Right cardiac atrium (tissue), 5 donors: ENCODE results near the gene NUP214. TPM values are rescaled to one million over a fixed set of nuclear protein-coding genes. Genes with fewer than 3 reads are reported as not detected.
"Not testable (repeated sequence)": the region's sequence is repeated elsewhere in the genome, so short reads cannot be mapped to it uniquely, and the experiment has no call there.

Experiments
- ATAC-seq, 2 donors: fragments of 200-7000 bp; cut with Tn5 transposase; one replicate each; pipeline versions ENCODE4 v1.8.0 to v1.9.1; 2020; ENCODE audit warnings: moderate library complexity in 2 of 2, mild to moderate bottlenecking in 1 of 2
- DNase-seq, 3 donors: peaks; one replicate each; pipeline ENCODE4 v3.0.0-alpha.2; 2020
- H3K27ac ChIP-seq: one replicate; pipeline ENCODE4 v1.5.1; 2013; ENCODE audit warnings: mild to moderate bottlenecking, low read length, control low read depth, moderate library complexity
- H3K27me3 ChIP-seq: one replicate; pipeline ENCODE4 v1.6.1; 2013; ENCODE audit not compliant: control insufficient read depth, insufficient read depth
- H3K4me1 ChIP-seq: one replicate; pipeline ENCODE4 v1.6.1; 2013; ENCODE audit warnings: low read length; ENCODE audit not compliant: control insufficient read depth, insufficient read depth
- H3K4me3 ChIP-seq: one replicate; pipeline ENCODE4 v1.5.1; 2013; ENCODE audit warnings: low read length, control low read depth
- H3K9me3 ChIP-seq: one replicate; pipeline ENCODE4 v1.6.1; 2013; ENCODE audit warnings: low read length; ENCODE audit not compliant: control insufficient read depth
- WGBS: extraction: QIAGEN DNeasy Blood & Tissue Kit; methylation state at CpG from one replicate; pipeline ENCODE4 v1.1.7; 2013; 5-methylcytosine and 5-hydroxymethylcytosine counted together
- intact Hi-C, 4 donors: fragments of 100-400 bp; cut with DNase I; formaldehyde crosslinking; loops; one replicate each; pipeline versions ENCODE4 v1.11.0 to v1.14.0; 2022 to 2023
- polyA plus RNA-seq: library from polyadenylated mRNA; stranded (reverse); fragments of 200-250 nt; gene quantifications from one replicate; pipeline ENCODE4 v1.2.3, GENCODE V29; 2013
- total RNA-seq, 4 donors: library from RNA; stranded (reverse); fragmentation: NEBNext Ultra II Directional; extraction: Animal tissue kit (Norgen Biotek cat#: 25700); gene quantifications; one replicate each; pipeline ENCODE4 v1.2.1, GENCODE V29; 2021
- donor health status: healthy with polysubstance abuse.
- donor health status: DM: no; HTN: yes; CAD: no.
- donor health status: DM: no; HTN: no; CAD: no.
- donor health status: DM: no; HTN: yes; CAD: no; lungs with severe emphysema.
- donor health status: DM: yes; HTN: yes; CAD: no.

Gene NUP214
- total and polyA plus RNA-seq, 5 donors: 12.0 to 34.6 (median 27.5) TPM

DNA sequence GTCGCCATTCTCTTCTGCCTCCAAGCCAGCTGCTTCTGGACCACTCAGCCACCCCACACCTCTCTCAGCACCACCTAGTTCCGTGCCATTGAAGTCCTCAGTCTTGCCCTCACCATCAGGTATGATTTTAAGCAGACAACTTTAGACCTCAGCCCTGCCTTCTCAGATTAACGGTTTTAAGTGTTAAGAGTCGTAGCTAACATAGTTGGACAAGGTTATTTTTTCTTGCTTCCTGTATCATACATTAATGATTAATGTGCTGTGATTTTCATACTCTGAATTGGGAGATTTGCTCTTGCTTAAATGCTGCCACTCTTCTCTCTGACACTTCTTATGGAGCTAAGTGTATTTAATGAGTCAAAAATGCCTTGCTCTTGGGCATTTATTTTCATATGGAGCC is 20.8 kb downstream of the NUP214 start:
- DNase-seq (no peak), ATAC-seq (no peak)
- H3K9me3 ChIP-seq: no peaks in the 10 kb centered on the region
- H3K4me1 ChIP-seq: no peaks in the 10 kb centered on the region
- intact Hi-C loops: no loop called here
- H3K27me3 ChIP-seq: no peaks in the 10 kb centered on the region
- WGBS: 94% methylated on average over 4 of the region's 4 CpGs
- H3K4me3 ChIP-seq: no peak overlapping the region
- H3K27ac ChIP-seq: no peak overlapping the region

DNA sequence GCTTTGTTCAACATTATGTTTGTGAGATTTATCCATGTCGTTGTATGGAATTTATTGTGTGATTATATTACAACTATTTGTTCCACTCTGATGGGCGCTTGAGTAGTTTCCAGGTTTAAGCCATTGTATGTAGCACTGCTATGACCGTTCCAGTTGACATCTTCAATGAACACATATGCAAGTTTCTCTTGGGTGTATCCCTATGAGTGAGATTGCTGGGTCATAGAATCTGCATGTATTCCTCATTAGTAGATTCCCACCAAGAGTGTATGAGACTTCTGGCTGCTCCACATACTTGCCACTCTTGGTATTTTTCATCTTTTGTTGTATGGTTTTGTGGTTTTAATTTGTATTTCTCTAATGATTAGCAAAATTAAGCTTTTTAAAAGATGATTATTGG is 22.9 kb downstream of the NUP214 start:
- intact Hi-C loops: no loop called here
- no peak for DNase-seq
- no peak for ATAC-seq
- H3K27me3 ChIP-seq: no peaks in the 10 kb centered on the region
- no peaks in the 10 kb centered on the region for H3K9me3 ChIP-seq
- H3K27ac ChIP-seq: no peak overlapping the region
- no peak overlapping the region for H3K4me3 ChIP-seq
- WGBS: 93% methylated on average over 3 of the region's 3 CpGs
- no peaks in the 10 kb centered on the region for H3K4me1 ChIP-seq

DNA sequence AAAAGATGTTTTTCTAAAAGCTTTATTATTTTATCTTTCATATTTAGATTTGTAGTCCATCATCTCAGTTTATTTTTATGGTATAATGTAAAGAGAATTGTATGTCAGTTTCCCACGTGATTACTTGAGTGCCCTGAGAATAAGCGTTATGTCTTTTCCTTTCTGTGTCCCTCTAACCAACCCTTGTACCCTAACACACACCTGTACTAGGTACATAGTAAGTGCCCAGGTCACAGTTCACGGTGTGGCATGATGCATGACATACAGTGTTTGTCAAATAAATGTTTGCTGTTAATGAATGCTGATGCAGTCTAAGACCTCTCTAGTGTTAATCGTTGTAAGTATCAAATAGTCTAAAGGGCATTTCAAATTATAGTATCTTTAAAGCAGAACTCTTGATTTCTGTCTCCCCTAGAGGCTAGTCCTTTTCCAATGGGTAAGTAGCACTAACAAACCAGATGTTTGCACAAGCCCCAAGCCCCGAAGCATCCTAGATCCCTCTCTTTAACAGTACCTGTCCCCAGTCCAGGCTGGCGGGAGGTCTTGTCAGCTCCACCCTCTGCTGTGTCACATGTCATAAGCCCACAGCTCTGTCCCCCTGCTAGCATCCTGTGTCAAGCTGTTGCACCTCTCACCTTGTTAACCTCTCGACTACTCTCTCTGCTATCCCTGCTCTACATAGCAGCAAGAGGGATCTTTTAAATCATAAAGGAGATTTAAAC is 23.7 kb downstream of the NUP214 start:
- H3K27ac ChIP-seq: no peak overlapping the region
- H3K9me3 ChIP-seq: no peaks in the 10 kb centered on the region
- DNase-seq: no peak
- intact Hi-C loops: no loop called here
- ATAC-seq: no peak
- no peaks in the 10 kb centered on the region for H3K27me3 ChIP-seq
- 81% methylated on average over 7 of the region's 7 CpGs for WGBS
- no peak overlapping the region for H3K4me3 ChIP-seq
- no peaks in the 10 kb centered on the region for H3K4me1 ChIP-seq

DNA sequence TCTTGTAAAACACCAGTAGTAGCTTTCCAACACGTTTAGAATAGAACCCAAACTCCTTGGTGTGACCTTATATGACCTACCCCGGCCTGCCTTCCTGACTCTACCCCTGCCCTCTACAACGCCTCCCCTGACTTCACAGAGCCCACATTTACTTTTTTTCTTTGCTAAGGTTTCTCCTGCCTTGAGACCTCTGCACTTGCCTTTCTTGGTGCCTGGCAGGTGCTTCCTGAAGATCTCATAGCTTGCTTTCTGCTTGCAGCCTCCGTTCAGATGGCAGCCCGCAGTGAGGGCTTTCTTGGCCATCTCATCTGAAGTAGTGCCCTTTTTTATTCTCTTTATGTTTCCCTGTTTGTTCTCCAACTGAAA is 24.3 kb downstream of the NUP214 start:
- Histone ChIP-seq H3K9me3 (no peaks in the 10 kb centered on the region), H3K4me1 (no peaks in the 10 kb centered on the region), H3K27ac (no peak overlapping the region), H3K27me3 (no peaks in the 10 kb centered on the region), H3K4me3 (no peak overlapping the region)
- intact Hi-C loops: no loop called here
- WGBS: 70% methylated on average over 5 of the region's 5 CpGs
- ATAC-seq (no peak), DNase-seq (no peak)

DNA sequence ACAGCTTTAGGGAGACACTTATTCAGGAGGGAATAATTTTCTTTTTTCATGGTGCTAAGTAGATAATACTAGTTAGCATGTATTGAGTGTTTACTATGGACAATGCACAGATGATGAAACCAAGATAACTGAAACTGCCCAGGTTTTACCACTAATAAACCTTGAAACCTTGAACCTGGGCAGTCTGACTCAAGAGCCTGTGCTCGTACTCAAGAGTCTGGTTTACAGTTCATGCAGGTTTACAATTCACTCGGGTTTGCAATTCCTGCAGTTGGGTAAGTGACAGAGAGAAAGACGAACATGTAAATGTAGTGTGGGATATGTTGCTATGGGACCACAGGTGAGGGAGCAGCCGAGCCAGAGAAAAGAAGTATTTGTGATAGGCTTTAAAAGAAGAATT is 28.2 kb downstream of the NUP214 start:
- WGBS: 94% methylated on average over 4 of the region's 4 CpGs
- H3K4me1 ChIP-seq: no peaks in the 10 kb centered on the region
- intact Hi-C loops: no loop called here
- no peaks in the 10 kb centered on the region for H3K9me3 ChIP-seq
- H3K27ac ChIP-seq: no peak overlapping the region
- DNase-seq: no peak
- H3K4me3 ChIP-seq: no peak overlapping the region
- H3K27me3 ChIP-seq: no peaks in the 10 kb centered on the region
- ATAC-seq: no peak

DNA sequence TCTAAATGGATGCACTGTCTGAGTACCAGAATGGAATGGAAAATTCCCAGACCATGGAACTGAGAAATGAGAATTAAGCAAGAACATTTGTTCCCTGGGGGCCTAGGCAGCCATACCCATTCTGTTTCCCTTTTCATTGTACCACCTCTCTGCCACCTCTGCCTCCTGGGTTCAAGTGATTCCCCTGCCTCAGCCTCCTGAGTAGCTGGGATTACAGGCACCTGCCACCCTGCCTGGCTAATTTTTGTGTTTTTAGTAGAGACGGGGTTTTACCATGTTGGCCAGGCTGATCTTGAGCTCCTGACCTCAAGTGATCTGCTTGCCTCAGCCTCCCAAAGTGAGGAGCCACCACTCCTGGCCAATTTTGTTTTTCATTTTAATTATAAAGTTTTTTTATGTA is 33.3 kb downstream of the NUP214 start:
- intact Hi-C loops, H3K27me3 ChIP-seq, H3K4me3 ChIP-seq, DNase-seq, H3K27ac ChIP-seq, ATAC-seq, H3K4me1 ChIP-seq, H3K9me3 ChIP-seq: not testable (repeated sequence)
- 68% methylated on average over 1 of the region's 1 CpG for WGBS

DNA sequence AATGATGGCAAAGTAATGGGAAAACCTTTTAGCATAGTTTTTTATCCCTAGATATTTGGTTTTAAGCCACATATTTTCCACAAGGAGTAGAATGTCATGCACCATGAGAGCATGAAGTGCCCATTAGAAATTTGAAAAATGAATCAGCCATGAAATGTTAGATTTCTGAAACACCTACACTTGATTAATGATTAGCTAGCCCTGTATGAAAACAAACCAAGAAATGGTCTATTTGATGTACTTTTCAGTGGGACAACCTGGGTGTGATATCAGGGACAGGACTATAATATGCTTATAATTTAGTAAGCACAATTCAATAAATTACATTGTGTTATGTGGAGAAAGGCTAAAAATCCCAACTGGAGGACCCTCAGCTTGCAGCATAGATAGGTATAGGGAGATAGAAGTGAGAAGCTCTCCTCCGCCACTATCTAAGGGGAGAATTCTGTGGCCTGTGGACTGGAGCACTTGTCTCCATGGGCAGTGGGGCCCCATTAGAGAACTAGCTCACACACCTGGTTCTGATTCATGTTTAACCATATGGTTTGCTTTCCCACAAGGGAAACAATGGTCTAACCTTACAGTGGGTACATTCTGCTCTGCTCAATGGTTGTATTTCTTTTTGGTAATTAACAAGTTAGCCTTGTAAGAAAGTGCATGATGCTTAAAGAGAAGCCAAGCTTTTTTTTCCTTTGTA is 35.2 kb downstream of the NUP214 start:
- no peak overlapping the region for H3K4me3 ChIP-seq
- no peak overlapping the region for H3K27ac ChIP-seq
- intact Hi-C loops: no loop called here
- no peaks in the 10 kb centered on the region for H3K9me3 ChIP-seq
- no peak for DNase-seq
- no peaks in the 10 kb centered on the region for H3K27me3 ChIP-seq
- WGBS: 96% methylated on average over 1 of the region's 1 CpG
- no peaks in the 10 kb centered on the region for H3K4me1 ChIP-seq
- no peak for ATAC-seq

DNA sequence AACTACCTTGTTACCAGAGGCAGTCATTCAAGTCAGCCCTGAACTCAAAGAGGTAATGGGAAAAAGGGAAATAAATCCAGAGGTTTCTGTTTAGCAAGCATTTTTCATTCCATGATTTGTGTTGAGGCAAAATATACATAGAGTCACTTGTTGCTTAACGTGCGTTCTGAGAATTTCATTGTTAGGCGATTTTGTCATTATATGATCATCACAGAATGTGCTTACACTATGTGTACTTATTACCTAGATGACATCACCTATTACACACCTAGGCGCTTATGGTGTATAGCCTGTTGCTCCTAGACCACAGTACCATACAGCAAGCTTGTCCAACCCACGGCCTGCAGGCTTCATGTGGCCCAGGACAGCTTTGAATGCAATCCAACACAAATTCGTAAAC is 36.2 kb downstream of the NUP214 start:
- intact Hi-C loops: no loop called here
- ATAC-seq (no peak), DNase-seq (no peak)
- no peaks in the 10 kb centered on the region for H3K4me1 ChIP-seq
- no peaks in the 10 kb centered on the region for H3K9me3 ChIP-seq
- 91% methylated on average over 6 of the region's 6 CpGs for WGBS
- H3K27me3 ChIP-seq: no peaks in the 10 kb centered on the region
- H3K27ac ChIP-seq: no peak overlapping the region
- H3K4me3 ChIP-seq: no peak overlapping the region

DNA sequence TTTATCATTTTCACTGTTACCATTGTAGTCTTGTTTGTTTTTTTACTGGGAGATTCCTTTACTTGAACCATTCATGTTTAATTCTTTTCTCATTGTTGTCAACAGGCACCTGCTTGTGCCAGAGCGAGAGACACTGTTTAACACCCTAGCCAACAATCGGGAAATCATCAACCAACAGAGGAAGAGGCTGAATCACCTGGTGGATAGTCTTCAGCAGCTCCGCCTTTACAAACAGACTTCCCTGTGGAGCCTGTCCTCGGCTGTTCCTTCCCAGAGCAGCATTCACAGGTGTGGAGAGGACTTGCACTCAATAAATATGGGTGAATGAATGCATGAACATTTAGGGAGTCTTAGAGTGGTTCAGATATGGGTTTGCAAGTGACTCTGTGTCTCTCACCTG is 37.5 kb downstream of the NUP214 start:
- no peak overlapping the region for H3K4me3 ChIP-seq
- no peaks in the 10 kb centered on the region for H3K27me3 ChIP-seq
- H3K9me3 ChIP-seq: no peaks in the 10 kb centered on the region
- no peaks in the 10 kb centered on the region for H3K4me1 ChIP-seq
- ATAC-seq (no peak), DNase-seq (no peak)
- intact Hi-C loops: no loop called here
- no peak overlapping the region for H3K27ac ChIP-seq
- 91% methylated on average over 4 of the region's 4 CpGs for WGBS

DNA sequence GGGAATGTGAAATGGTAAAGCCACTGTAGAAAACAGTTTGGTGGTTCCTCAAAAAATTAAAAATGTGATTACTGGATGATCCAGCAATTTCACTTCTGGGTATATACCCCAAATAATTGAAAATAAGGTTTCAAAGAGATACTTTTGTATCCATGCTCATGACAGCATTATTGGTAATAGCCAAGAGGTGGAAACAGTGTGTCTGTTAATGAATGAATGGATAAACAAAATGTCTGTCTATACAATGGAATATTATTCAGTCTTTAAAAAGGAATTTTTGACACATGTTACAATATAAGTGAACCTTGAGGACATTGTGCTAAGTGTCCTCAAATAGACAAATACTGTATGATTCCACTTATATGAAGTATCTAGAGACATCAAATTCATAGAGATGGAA is 40.1 kb downstream of the NUP214 start:
- DNase-seq: no peak
- H3K9me3 ChIP-seq: no peaks in the 10 kb centered on the region
- no peak for ATAC-seq
- no peak overlapping the region for H3K4me3 ChIP-seq
- no peaks in the 10 kb centered on the region for H3K4me1 ChIP-seq
- intact Hi-C loops: no loop called here
- no peaks in the 10 kb centered on the region for H3K27me3 ChIP-seq
- H3K27ac ChIP-seq: no peak overlapping the region

DNA sequence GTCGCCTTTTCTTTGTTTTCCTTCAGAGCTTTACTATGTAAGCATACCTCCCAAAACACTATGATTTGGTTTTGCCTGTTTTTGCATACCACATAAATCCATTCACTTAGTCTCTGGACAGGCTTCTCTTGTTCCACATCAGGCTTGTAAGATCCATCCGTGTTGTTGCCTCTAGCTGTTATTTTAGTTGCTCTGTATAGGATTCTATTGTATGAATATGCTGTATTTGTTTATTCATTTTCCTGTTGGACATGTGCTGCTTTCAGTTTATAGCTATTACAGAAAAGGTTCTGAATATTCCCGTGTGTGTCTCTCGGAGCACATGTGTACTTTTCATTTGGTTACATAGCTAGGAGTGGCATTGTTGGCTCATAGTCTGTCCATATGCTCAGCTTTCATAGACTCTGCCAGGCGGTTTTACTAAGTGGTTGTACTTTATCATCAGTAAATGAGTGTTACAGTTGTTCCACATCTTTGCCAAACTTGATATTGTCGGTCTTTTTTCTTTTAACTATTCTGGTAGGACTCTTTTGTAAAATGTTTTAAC is 41.8 kb downstream of the NUP214 start:
- Histone ChIP-seq H3K4me1 (no peaks in the 10 kb centered on the region), H3K27me3 (no peaks in the 10 kb centered on the region), H3K9me3 (no peaks in the 10 kb centered on the region), H3K4me3 (no peak overlapping the region), H3K27ac (no peak overlapping the region)
- DNase-seq: no peak
- WGBS: 37% methylated on average over 6 of the region's 6 CpGs
- ATAC-seq: peak; percentile 31 to 63
- intact Hi-C loops: no loop called here
